ENCODE results near the gene NID2.

NID2 gene

GRCh38 chr14:52031781-52032180 is 37.1 kb downstream of the NID2 start:
- no peak for DNase-seq (ENCODE audit: low read depth in 2 of 3, low spot score in 1 of 3)

DNA sequence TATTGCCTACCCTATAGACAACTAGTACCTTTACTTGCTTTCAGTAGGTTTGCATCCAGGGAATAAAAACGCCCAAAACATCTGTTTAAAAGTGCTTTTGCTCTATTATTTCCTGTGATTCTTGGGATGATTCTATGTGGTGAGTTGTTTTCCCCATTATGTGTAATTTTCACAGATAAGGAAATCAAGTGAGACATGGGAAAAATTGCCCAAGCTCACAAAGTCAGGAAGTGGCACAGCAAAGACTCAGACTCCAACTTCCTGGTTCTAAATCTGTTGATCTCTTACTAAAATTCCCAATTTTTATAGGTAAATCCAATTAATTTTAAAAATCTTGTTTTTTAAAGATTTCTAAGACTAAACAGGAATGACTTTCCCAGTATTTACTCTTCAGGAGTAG is 39.0 kb downstream of the NID2 start:
- DNase-seq (ENCODE audit: low read depth in 2 of 3, low spot score in 1 of 3), result no peak

DNA sequence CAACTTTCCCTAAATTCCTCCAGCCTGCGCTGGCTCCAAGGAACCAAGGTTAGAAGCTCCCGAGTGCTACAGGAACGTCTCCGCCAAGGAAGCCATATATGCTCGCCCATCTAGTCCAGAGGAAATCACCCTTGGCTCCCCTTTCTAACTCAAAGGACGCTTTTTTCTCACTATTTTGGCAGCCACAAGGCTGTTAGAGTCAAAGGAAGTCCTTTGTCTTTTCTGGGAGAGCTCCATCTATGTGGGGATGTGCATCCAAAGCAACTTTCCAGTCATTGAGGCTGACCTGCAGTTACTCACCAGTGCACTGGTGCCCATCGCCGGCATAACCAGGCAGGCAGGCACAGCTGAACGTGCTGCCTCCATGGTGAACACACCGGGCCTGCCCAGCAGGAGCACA is 42.0 kb downstream of the NID2 start:
- no peak for DNase-seq (ENCODE audit: low read depth in 2 of 3, low spot score in 1 of 3)

DNA sequence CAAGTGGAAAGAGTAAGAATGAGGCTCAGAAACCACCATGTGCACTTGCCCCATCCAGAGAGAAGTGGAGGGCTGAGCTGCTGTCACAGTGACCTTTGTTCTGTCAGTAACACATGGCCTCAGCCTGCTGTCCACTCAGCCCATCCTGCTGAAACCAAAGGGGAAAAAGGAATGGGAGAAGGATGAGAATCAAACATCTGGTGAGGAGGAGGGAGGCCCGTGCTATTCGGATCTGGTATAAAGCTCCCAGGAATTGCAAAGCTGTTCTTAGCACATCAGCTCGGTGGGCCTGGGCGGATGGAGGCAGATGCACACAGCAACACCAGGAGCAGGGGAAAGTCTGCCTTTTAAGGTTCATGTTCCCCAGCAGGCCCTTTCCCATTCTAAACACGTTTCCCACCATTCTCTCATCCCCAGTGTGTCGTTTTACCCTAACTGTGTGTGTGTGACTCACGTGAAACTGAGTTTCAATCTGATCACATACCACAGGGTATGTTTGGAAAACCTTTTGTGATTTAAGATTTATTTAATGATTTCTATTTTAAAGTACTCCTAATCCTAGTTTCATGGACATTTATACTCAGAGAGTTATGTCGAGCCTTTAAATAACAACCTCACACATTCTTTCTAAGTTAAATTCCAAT is 42.7 kb downstream of the NID2 start:
- DNase-seq (ENCODE audit: low read depth in 2 of 3, low spot score in 1 of 3), result no peak

- DNase-seq (ENCODE audit: low read depth in 2 of 3, low spot score in 1 of 3), result no peak
These were observed 43.5 kb downstream of the NID2 start for GRCh38 chr14:52025310-52025709.

DNA sequence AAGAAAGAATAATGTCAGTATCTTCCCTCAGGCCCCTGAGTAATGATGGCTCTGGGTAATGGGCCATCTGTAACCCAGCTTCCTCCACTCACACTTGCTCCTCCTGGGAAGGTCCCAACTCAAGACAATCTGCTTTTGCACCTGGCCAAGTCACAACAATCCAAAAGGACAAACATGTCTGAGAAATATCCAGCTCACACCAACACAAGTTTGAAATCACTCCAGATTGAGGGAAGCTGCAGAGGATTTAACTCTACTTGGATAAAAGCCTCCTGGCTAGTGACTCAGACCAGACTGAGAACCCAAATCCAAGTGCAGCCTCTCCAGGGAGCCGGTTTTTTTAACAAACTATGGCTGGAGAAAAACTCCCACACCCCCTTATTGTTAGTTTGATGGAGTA is 45.3 kb downstream of the NID2 start:
- no peak for DNase-seq (ENCODE audit: low read depth in 2 of 3, low spot score in 1 of 3)

DNA sequence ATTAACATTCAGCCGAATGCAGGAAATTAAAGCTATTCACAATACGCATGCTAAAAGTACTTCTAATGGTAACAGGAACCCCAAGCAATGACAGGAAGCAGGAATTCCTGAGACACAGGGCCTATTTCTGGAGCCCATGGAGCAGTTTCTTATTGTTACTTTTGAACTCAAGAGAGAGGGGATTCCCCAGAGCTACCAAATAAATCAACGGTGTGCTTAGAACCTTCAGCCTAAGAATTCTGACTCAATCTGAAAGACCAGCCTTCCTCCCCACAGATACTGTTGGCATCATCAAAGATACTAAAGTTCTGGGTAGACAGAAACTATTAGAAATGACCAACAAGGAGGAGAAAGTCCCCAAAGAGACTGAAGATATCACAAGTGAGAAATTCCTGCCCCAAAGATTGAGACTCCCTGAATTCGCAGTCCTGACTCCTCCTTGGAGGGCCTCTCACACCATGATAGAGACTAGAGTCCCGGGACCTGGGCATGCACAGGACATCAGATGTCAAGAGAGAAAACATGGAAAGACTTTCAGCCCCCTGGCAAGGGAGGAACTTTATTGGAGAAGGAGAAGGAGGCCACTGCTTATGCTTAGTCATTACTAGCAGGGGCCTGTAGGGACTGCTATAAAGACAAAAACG is 46.8 kb downstream of the NID2 start:
- DNase-seq (ENCODE audit: low read depth in 2 of 3, low spot score in 1 of 3), result peak in 1 of 3 donors; percentile 6

- DNase-seq (ENCODE audit: low read depth in 2 of 3, low spot score in 1 of 3), result no peak
These were observed 47.8 kb downstream of the NID2 start for GRCh38 chr14:52020866-52021717.

- no peak for DNase-seq (ENCODE audit: low read depth in 2 of 3, low spot score in 1 of 3)
These were observed 48.6 kb downstream of the NID2 start for GRCh38 chr14:52020161-52020714.

DNA sequence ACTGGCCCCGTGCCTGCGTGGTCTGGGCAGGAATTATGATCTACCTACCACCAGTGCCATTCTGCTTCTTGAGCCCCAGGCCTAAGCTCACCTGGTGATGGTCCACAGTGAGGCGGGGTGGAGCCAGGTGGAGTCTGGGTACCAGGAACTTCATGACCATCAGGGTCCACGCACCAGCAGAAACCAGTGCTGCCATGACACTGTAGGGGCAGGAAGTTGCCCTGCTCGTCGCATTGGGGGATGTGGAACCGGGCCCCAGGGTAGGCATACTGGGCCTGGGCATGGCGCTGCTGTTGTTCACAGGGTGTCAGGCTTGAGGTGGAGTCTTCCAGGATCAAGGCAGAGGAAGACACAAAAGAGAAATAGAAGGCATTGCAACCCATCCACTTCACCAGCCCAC is 49.9 kb downstream of the NID2 start:
- DNase-seq (ENCODE audit: low read depth in 2 of 3, low spot score in 1 of 3), result no peak

DNA sequence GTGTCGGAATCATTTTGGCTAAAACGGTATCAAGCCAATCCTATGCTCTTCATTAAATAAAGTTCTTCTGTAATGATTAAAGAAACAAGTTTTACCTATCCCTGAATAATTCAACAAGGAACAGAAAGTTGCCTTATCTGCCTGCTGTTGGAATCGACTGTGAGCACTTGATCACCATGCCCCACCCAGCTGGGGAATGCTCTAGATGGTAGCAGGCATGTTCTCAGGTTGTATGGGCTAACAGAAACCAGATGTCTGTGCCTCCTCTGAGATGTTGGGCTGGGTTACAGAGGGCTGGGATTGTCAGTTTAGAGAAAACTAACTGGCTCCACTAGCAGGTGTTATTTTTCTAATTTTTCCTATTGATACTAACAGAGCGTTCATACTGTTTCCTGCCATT is 50.6 kb downstream of the NID2 start:
- no peak for DNase-seq (ENCODE audit: low read depth in 2 of 3, low spot score in 1 of 3)

DNA sequence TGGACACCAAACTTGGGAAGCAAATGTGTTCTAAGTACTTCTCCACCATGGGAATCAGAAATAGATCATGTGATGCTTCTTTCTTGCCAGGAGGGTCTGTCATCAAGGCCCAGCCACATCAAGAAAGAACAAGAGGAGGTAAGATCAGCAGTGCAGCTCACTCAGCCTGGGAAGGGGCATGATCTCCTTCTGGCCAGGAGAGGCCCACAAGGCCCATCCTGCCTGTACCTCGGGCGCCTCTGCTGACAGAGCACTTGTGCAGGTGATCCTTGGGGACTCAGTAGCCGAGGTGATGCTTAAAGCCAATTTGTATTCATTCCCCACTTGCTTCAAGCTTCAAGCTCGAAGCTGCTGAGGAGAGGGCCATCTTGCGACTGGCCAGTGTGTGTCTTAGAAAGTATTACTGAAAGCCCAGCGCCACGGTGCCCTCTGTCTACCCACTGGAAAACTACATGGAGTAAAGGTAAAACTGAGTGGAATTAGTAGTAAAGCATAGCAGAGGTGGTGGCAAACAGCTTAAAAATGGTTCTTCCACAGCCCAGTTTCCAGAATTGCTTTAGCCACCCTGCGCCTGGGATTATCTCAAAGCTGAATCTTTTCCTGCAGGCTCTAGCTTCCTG is 53.3 kb downstream of the NID2 start:
- DNase-seq (ENCODE audit: low read depth in 2 of 3, low spot score in 1 of 3), result no peak

GRCh38 chr14:52014601-52015267 is 54.1 kb downstream of the NID2 start:
- DNase-seq (ENCODE audit: low read depth in 2 of 3, low spot score in 1 of 3), result no peak

GRCh38 chr14:52013984-52014600 is 54.8 kb downstream of the NID2 start:
- no peak for DNase-seq (ENCODE audit: low read depth in 2 of 3, low spot score in 1 of 3)

- DNase-seq (ENCODE audit: low read depth in 2 of 3, low spot score in 1 of 3), result no peak
These were observed 56.2 kb downstream of the NID2 start for GRCh38 chr14:52012635-52013034.

DNA sequence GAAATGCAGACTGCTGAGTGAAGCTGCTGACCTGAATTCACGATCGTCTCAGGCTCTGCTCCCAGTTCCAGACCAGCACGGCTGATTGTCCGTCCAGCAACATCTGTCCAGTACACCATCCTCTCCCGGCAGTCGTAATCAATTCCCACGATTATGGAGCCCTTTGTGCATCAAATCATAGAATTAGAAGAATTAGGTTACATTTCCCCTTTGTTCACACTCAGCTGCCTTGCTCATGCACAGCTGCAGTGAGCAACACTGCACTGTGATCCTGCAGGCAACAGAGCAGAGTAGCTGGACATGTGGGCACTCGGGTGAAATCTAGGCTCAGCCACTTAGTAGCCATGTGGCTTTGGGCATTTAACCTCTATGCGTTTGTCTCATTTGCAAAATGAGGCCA is 57.3 kb downstream of the NID2 start:
- no peak for DNase-seq (ENCODE audit: low read depth in 2 of 3, low spot score in 1 of 3)

DNA sequence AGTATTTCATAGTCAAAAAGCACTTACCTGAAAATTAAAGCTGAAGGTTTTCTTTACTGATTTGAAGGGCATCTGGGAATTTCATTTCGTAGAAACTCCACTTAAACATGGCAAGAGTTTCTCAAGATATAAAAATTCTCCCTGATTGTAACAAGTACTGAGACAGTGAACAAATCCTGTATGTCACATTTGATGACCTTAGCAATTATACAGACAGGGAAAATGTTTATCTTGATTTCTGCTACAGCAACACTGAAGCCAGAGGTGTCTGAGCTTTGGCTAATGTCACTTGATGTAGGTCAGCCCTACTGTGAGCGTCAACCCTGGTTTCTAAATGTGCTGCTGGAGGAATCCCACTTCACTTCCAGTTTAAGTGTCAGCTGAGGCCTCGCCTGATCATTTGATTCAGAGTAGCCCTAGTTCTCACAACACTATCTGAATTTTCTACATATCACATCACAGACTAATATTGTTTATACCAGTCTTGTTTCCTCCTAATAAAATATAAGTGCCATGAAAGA is 58.6 kb downstream of the NID2 start:
- DNase-seq (ENCODE audit: low read depth in 2 of 3, low spot score in 1 of 3), result no peak

- no peak for DNase-seq (ENCODE audit: low read depth in 2 of 3, low spot score in 1 of 3)
These were observed 60.7 kb downstream of the NID2 start for GRCh38 chr14:52008136-52008535.

- no peak for DNase-seq (ENCODE audit: low read depth in 2 of 3, low spot score in 1 of 3)
These were observed 61.2 kb downstream of the NID2 start for GRCh38 chr14:52007637-52008036.

DNA sequence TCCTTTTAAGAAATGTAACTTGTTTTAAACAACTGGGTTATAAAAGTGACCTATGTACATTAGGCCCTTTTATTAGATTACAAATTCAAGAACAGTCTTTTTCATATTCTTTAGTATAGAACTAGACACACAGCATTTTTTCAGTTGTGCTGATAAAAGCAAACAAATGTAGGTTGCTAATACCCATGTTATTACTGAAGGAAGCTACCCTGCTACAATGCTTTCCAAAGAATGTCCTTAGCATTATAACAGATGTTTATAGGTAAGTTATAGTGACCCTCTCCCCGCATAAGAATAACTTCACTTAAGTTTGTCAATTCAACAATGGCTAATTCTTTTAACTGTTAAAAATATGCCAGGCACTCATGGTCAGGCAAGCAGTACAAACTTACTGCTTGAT is 61.6 kb downstream of the NID2 start:
- DNase-seq (ENCODE audit: low read depth in 2 of 3, low spot score in 1 of 3), result no peak
